OCI-LY1 (cell line): ENCODE measurements around the gene TMPRSS3.

Experiments used
- H2AFZ ChIP-seq: fragments of 200-600 bp; sonication (generic), shearing (Covaris generic); 2 replicates; pipeline ENCODE4 v1.6.0; 2014; ENCODE audit warnings: antibody characterized with exemption, mild to moderate bottlenecking, low read length
- H3F3A ChIP-seq: fragments of 200-600 bp; sonication (generic), shearing (Covaris generic); 2 replicates; pipeline ENCODE4 v1.6.0; 2014; ENCODE audit warnings: mild to moderate bottlenecking, antibody characterized with exemption, low read length, moderate library complexity; ENCODE audit not compliant: insufficient read depth
- H3K27ac ChIP-seq: fragments of 200-600 bp; sonication (generic); 2 replicates; pipeline ENCODE4 v1.5.1; 2014; ENCODE audit warnings: low read length, mixed run types, mild to moderate bottlenecking, low read depth; ENCODE audit not compliant: poor library complexity, severe bottlenecking
- H3K27me3 ChIP-seq: fragments of 200-600 bp; sonication (generic); 2 replicates; pipeline ENCODE4 v1.6.0; 2014; ENCODE audit warnings: antibody characterized with exemption, mild to moderate bottlenecking, low read length, moderate library complexity; ENCODE audit not compliant: insufficient read depth
- H3K36me3 ChIP-seq: fragments of 200-600 bp; sonication (generic); 2 replicates; pipeline ENCODE4 v1.6.1; 2014; ENCODE audit warnings: mild to moderate bottlenecking, antibody characterized with exemption, low read length, moderate library complexity, mixed read lengths; ENCODE audit not compliant: insufficient read depth
- H3K4me1 ChIP-seq: fragments of 200-600 bp; sonication (generic); 2 replicates; pipeline ENCODE4 v1.5.1; 2014; ENCODE audit warnings: mild to moderate bottlenecking, low read length, moderate library complexity; ENCODE audit not compliant: insufficient read depth, severe bottlenecking
- H3K4me2 ChIP-seq: fragments of 200-600 bp; sonication (generic), shearing (Covaris generic); 2 replicates; pipeline ENCODE4 v1.6.1; 2014; ENCODE audit warnings: low read length
- H3K4me3 ChIP-seq: fragments of 200-600 bp; sonication (generic); 2 replicates; pipeline ENCODE4 v1.5.1; 2014; ENCODE audit warnings: low read length, low read depth, mild to moderate bottlenecking, mixed read lengths; ENCODE audit not compliant: poor library complexity, severe bottlenecking
- H3K79me2 ChIP-seq: fragments of 200-600 bp; shearing (Covaris generic); 2 replicates; pipeline ENCODE4 v1.6.1; 2016; ENCODE audit warnings: mixed run types, low read length, mixed read lengths; ENCODE audit not compliant: insufficient read depth
- H3K9ac ChIP-seq: fragments of 200-600 bp; sonication (generic), shearing (Covaris generic); 2 replicates; pipeline ENCODE4 v1.6.1; 2014; ENCODE audit warnings: mild to moderate bottlenecking, low read length, mixed read lengths
- H3K9me2 ChIP-seq: fragments of 200-600 bp; sonication (generic), shearing (Covaris generic); 2 replicates; pipeline ENCODE4 v1.6.1; 2014; ENCODE audit warnings: low read depth, mild to moderate bottlenecking, low read length, mixed read lengths
- H3K9me3 ChIP-seq: fragments of 200-600 bp; shearing (Covaris generic); 2 replicates; pipeline ENCODE4 v1.6.1; 2014; ENCODE audit warnings: low read length, mixed read lengths
- H4K20me1 ChIP-seq: fragments of 200-600 bp; sonication (generic), shearing (Covaris generic); 2 replicates; pipeline ENCODE4 v1.6.0; 2016; ENCODE audit warnings: mild to moderate bottlenecking, low read length; ENCODE audit not compliant: insufficient read depth
- EZH2 ChIP-seq: fragments of 200-600 bp; sonication (generic), shearing (Covaris generic); IDR thresholded peaks from 2 replicates; pipeline ENCODE4 v1.8.0; 2017; ENCODE audit warnings: borderline replicate concordance, mixed run types, mild to moderate bottlenecking, antibody characterized with exemption, low read length, moderate library complexity, mixed read lengths
- TF ChIP-seq, protein P1 (sequence below): fragments of 200-600 bp; sonication (generic), shearing (Covaris generic); IDR thresholded peaks from 2 replicates; pipeline ENCODE4 v1.5.1; 2017; ENCODE audit warnings: mild to moderate bottlenecking, antibody characterized with exemption, low read length, moderate library complexity, mixed read lengths

TMPRSS3 gene

DNA sequence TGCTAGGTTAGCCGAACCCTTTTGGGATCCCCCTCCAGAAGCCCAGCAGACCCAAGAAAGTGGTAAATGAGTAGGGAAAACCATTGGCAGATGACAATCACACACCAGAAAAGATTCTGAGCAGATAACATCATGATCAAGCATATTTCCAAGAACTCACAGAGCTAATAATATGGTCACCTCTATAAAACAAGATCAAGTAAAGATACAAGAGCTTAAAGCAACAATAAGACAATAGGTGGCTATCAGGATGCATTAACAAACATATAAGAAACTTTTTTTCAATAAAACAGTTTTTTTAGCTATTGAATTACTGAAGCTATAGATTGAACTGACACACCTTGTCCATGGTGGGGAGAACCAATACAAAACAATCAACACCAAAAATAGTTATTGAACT lies 36.8 kb upstream of the TMPRSS3 start:
- Histone ChIP-seq H3K4me1 (no peaks in the 10 kb centered on the region), H3K27me3 (peaks cover 23% of the 10 kb centered on the region; the same call in 1 of the 2 replicates), H3K9me2 (no peaks in the 10 kb centered on the region), H3K79me2 (no peaks in the 10 kb centered on the region), H4K20me1 (no peaks in the 10 kb centered on the region), H3K4me3 (no peak overlapping the region), H3K9ac (no peak overlapping the region), H3K36me3 (no peaks in the 10 kb centered on the region), H3F3A (no peaks in the 10 kb centered on the region), H3K4me2 (no peak overlapping the region), H2AFZ (no peak overlapping the region), H3K9me3 (peaks cover 7% of the 10 kb centered on the region), H3K27ac (no peak overlapping the region)
- TF ChIP-seq, protein P1, sequence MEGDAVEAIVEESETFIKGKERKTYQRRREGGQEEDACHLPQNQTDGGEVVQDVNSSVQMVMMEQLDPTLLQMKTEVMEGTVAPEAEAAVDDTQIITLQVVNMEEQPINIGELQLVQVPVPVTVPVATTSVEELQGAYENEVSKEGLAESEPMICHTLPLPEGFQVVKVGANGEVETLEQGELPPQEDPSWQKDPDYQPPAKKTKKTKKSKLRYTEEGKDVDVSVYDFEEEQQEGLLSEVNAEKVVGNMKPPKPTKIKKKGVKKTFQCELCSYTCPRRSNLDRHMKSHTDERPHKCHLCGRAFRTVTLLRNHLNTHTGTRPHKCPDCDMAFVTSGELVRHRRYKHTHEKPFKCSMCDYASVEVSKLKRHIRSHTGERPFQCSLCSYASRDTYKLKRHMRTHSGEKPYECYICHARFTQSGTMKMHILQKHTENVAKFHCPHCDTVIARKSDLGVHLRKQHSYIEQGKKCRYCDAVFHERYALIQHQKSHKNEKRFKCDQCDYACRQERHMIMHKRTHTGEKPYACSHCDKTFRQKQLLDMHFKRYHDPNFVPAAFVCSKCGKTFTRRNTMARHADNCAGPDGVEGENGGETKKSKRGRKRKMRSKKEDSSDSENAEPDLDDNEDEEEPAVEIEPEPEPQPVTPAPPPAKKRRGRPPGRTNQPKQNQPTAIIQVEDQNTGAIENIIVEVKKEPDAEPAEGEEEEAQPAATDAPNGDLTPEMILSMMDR, result no peak
- TF ChIP-seq EZH2, result no peak

GRCh38 chr21:42431196-42431595 lies 35.3 kb upstream of the TMPRSS3 start:
- peaks cover 17% of the 10 kb centered on the region; the same call in 1 of the 2 replicates for H3K27me3 ChIP-seq
- no peak overlapping the region for H3K27ac ChIP-seq

GRCh38 chr21:42430521-42430920 lies 34.7 kb upstream of the TMPRSS3 start:
- no peak overlapping the region for H2AFZ ChIP-seq
- H3K9me3 ChIP-seq, result peaks cover 7% of the 10 kb centered on the region
- H3K4me2 ChIP-seq, result no peak overlapping the region
- no peaks in the 10 kb centered on the region for H3K36me3 ChIP-seq
- no peaks in the 10 kb centered on the region for H3K9me2 ChIP-seq
- no peak overlapping the region for H3K9ac ChIP-seq
- no peaks in the 10 kb centered on the region for H3K4me1 ChIP-seq
- no peak overlapping the region for H3K27ac ChIP-seq
- H4K20me1 ChIP-seq, result no peaks in the 10 kb centered on the region
- no peaks in the 10 kb centered on the region for H3K79me2 ChIP-seq
- TF ChIP-seq EZH2, result no peak
- TF ChIP-seq, protein P1, result no peak
- H3F3A ChIP-seq, result no peaks in the 10 kb centered on the region
- H3K4me3 ChIP-seq, result no peak overlapping the region
- peaks cover 17% of the 10 kb centered on the region; the same call in 1 of the 2 replicates for H3K27me3 ChIP-seq

More at GRCh38 chr21:42431196-42431595, 35.3 kb upstream of the TMPRSS3 start:
- Histone ChIP-seq H3K9ac (no peak overlapping the region), H4K20me1 (no peaks in the 10 kb centered on the region), H3K79me2 (no peaks in the 10 kb centered on the region), H3K4me1 (no peaks in the 10 kb centered on the region), H3K4me3 (no peak overlapping the region), H2AFZ (no peak overlapping the region), H3F3A (no peaks in the 10 kb centered on the region), H3K36me3 (no peaks in the 10 kb centered on the region), H3K4me2 (no peak overlapping the region), H3K9me2 (no peaks in the 10 kb centered on the region), H3K9me3 (peaks cover 7% of the 10 kb centered on the region)
- TF ChIP-seq, protein P1, result no peak
- TF ChIP-seq EZH2, result no peak
